Ecto neural progenitor cell (in vitro differentiated cells): ENCODE results near the gene TMEM181.
"Not testable (repeated sequence)": the region's sequence is repeated elsewhere in the genome, so short reads cannot be mapped to it uniquely, and the experiment has no call there.

Experiments used
- DNase-seq: peaks from one replicate; pipeline ENCODE4 v3.0.0-alpha.2; 2018; ENCODE audit warnings: low spot score

The TMEM181 gene

GRCh38 chr6:158538741-158539140 lies 21.1 kb upstream of the TMEM181 start:
- no peak for DNase-seq

DNA sequence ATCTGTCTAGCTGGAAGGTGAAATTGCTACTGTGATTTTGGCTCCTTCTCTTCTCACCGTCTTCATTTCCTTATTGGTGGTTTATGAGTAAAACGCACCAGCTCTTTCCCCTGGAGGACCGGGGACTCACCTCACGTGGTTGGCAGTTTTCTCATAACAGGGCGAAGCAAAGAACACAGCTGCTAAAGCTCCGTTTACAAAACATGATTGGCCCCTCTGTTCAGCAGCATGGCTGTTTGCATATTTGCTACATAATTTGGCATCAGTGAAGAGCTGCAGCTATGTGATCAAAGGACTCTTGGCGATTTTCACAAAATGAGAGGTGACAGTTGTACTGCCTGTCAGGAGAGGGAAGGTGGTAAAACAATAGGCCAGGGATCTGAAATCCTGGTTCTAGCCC lies 20.5 kb upstream of the TMEM181 start:
- DNase-seq, result no peak

DNA sequence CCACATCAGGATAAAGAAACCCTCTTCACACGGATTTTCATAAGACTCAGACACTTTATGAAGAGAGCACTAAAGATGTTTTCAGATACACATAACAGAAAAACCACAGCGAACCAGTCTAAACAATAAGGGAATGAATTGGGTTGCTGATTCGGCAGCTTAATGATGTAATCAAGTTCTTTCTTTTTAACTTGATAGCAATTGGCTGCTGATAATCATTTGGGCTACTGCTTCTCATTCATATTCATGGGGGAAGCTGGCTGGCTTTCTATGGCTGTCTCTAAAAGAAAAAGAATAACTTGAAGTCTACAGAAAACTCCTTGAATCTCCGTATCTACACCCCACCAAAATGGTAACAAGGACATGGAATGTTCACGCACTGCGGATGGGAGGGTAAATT lies 20.0 kb upstream of the TMEM181 start:
- DNase-seq, result no peak

GRCh38 chr6:158543606-158544185 lies 16.2 kb upstream of the TMEM181 start:
- peak; percentile 23 for DNase-seq

DNA sequence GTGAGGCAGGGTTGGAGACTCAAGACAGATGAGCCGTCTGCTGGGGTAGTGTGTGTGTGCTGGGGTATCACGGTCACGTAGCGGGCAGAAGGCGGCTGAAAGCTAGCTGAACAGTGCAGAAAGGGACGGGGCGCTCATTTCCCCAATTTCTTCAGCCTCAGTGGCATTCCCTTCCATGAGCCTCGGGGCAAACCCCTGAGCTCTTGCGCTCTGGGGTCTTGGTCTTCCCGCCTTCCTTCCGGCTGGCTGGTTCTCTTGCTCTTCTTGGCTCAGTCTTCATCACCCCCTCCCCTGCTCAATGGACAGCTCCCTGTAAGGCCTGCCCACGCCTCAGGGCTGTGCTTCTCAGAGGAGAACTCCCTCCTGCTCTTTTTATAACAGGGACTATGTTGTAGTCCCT lies 15.5 kb upstream of the TMEM181 start:
- DNase-seq, result no peak

- no peak for DNase-seq
Measured at GRCh38 chr6:158545043-158545966, 14.6 kb upstream of the TMEM181 start.

- DNase-seq, result no peak
Measured at GRCh38 chr6:158548418-158549161, 11.3 kb upstream of the TMEM181 start.

DNA sequence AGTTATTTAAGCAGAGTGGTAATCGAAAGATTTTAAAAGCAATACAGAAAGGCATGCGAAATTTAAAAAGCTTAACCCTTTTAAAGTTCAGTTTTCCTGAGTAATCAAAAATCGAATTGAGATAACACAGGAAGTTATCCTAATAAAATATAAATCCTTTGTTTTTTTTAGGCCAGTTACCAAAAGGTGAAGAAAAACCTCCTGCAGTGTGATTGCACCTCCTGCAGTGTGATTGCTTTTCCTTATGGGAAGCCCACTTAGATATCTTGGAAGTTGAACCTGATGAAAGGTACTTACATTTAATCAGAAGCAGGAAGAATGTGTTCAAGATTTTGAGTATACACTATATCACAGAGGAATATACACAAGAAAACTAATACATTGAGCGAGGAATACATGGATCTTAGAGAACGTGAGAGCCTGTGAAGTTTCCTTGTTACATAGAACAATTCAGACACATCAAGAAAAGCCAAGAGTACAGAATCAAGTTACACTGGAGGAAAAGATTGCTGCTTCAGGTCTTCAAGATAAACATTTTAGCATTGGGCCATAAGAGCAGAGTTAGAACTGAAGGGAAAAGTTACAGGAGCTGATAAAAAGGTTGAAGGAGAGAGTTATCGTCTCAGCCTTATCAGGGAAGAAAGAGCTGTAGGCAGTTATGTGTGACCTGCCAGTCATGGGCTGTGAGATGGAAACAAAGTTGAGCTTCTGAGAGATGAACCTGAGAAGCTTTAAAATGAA lies 7.7 kb upstream of the TMEM181 start:
- no peak for DNase-seq

DNA sequence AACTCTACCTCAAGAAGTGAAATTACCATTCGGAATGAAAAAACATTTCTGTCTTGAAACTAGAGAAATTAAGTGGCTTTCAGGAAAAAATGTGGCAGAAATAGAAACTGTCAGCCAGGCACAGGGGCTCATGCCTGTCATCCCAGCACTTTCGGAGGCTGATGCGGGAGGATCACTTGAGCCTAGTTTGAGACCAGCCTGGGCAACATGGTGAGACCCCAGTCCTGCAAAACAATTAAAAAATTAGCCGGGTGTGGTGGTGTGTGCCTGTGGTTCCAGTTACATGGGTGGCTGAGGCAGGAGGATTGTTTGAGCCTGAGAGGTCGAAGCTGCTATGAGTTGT lies 7.1 kb upstream of the TMEM181 start:
- DNase-seq, result no peak

DNA sequence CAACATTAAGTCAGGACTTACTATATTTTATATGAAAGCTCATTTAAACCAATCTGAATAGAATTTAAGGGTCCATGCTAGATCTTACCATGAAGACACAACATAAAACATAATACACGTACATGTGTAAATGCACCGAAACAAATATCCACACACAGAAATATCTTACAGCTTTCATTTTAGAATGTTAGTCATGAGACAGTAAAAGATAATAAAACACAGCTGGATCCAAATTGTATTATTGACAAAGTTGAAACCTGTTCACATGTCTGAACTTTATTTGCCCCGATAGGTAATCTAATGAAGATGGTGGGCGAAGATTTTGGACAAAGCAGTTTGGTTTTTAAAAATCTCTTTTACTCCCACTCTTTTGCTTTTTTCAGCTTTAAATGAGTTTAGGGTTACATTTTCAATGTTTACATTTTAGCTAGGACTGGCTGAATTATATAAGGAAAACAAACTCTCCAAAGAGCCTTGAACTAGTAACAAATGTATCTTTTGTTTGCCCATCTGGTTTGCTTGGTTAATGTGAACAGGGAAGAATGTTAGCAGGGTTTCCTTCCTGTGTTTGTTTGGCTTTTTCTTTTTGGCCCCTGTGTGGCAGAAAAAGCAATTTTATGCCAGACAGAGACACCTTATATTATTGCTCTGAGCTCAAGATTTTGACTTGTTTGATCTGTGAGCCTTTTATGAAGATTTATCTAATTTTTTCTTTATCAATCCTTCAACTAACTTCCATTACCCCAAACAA lies 5.1 kb upstream of the TMEM181 start:
- no peak for DNase-seq

DNA sequence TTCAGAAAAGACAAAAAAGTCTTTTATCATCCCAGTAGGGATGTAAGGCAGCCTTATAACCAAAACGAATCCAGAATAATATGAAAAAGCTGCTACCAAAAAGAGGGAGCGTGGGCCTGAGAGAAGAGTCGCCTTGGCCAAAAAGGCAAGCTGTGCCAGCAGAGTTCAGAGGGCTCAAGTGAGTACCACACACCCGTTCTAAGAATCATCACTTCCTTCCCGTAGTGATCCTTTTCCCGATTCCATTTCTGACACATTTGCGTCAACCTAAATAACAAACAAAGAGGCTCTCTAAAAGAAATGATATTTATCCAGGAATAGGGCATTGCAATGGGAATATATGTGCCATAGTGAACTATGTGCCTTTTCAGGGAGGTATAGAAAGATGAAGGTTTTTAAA lies 3.8 kb upstream of the TMEM181 start:
- no peak for DNase-seq

GRCh38 chr6:158557110-158557509 lies 2.8 kb upstream of the TMEM181 start:
- not testable (repeated sequence) for DNase-seq

GRCh38 chr6:158557927-158558326 lies 2.0 kb upstream of the TMEM181 start:
- no peak for DNase-seq

- no peak for DNase-seq
Measured at GRCh38 chr6:158558415-158559306, 1.2 kb upstream of the TMEM181 start.

GRCh38 chr6:158559338-158559894 lies 475 bp upstream of the TMEM181 start:
- DNase-seq, result no peak

DNA sequence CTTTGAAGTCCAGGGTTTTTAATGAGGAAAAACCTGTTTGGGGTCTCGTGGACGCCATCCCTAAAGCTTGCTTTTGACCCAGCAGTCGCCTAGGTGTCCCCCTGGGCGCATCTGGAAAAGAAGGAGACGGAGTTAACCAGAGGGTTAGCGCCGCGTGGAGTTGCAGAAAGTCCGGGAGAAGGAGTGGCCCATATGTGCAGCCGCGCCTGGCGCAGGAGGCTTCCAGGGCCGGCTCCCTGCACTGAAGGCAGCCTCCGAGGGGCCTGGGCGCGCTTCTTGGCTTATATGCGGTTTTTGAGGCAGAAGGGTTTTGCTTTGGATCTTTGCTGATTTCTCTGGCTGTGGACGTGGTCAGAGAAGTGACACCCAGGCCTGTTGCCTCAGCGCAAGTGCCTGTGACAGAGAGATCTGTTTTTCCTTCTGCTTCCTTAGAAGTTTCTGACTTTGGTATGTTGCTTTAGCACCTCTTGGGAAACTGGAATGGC lies 987 bp downstream of the TMEM181 start:
- no peak for DNase-seq

DNA sequence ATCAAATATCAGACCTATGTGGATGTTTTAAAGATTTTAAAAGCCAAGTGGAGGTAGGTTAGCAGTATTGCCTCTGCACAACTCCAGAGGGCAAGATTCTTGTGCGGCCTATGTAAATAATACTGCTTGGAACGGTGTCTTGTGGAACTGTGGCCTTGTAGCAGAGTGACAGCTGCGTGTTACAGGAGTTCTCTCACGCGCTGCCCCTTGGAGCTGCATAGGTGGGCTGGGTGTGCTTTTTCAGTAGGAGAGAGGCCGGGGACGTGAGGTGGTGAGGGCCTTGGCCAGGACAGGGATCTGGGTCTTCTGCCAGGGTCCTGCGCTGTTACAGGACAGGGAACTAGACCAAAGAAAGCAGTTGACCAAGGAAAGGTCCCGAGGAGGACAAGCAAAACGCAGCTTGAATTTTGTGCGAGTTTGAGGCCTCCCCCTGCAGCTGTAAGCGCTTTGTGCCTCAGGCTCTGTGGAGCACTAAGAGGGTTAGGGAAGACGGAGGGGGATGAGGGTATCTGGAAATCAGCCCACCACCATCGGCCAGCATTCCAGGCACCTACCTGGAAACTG lies 1.5 kb downstream of the TMEM181 start:
- no peak for DNase-seq

DNA sequence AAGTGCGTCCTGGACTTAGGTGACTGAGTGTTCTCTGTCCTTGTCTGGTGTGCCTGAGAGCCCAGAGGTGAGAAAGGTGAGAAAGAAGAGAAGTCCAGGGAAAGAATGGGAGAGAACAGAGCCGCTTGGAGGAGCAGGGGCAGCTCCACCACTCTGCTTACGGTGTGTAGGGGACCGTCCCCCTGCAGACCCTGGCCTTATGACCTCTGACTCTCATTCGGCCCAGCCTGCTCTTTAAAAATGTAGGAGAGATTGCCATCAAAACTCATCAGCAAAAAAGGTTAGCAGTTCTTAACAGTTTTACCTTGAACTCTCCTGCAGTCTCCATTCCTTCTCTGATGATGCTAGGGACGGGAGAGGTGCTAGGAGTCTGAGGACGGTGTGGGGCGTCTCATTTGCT lies 2.0 kb downstream of the TMEM181 start:
- no peak for DNase-seq

- no peak for DNase-seq
Measured at GRCh38 chr6:158564243-158565121, 4.6 kb downstream of the TMEM181 start.
